ENCODE data around the gene PLEKHG2.
"Not testable (repeated sequence)": the region's sequence is repeated elsewhere in the genome, so short reads cannot be mapped to it uniquely, and the experiment has no call there.

The PLEKHG2 gene

GRCh38 chr19:39446365-39447084 is 34.1 kb downstream of the PLEKHG2 start:
- no peak for DNase-seq

DNA sequence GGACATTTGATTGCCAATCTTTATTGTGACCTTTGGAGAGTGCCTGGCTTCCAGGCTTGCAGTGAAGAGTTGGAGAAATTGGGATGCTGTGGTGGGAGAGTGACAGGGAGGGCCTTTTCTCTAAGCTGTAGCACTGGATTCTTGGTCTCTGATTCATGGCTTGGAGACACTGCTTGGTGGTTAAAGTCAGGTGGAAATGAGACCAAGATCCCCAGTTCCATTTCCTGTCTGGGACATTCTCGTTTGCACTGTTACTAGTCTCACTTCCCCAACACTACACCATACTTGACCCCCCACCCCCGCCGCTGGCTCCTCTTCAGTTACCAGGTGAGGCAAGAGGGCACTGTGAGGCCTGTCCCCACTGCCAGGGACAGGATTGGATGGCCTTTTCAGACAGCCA is 35.8 kb downstream of the PLEKHG2 start:
- no peak for DNase-seq

DNA sequence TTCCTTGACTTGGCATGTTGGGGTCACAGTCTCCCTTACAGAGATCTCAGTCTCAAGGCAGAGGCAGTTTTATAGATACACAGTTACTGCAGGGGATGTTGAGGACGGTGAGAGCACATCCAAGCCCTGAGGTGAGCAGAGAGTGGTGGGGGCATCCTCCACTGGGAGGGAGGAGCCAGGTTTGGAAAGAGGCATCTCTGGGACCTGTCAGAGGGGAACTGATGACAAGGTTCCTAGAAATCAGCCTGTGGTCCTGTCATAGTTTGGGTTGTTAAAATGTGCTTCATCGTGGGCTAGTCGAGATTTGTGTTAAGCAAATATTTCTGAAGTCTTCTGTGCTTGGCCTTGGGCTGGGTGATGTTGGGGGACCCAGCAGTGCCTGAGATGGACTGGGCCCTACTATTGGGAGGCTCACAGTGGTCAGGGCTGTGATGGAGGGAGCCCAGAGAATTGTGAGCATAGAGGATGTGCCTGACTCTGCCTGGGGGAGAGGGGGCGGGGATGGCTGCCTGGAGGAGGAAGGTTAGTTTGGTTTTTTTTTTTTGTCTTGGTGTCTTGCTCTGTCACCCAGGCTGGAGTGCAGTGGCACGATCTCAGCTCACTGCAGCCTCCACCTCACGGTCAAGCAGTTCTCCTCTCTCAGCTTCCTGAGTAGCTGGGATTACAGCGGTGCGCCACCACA is 36.8 kb downstream of the PLEKHG2 start:
- no peak for DNase-seq

DNA sequence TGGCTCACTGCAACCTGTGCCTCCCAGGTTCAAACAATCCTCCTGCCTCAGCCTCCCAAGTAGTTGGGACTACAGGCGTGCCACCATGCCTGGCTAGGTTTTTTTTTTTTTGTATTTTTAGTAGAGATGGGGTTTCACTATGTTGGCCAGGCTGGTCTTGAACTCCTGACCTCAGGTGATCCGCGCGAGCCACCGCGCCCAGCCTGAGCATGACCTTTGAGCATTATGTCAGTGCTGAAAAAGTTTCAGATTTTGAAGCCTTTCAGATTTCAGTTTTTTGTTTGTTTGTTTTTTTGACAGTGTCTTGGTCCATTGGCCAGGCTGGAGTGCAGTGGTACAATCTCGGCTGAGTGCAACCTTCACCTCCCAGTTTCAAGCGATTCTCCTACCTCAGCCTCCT is 38.8 kb downstream of the PLEKHG2 start:
- not testable (repeated sequence) for DNase-seq

DNA sequence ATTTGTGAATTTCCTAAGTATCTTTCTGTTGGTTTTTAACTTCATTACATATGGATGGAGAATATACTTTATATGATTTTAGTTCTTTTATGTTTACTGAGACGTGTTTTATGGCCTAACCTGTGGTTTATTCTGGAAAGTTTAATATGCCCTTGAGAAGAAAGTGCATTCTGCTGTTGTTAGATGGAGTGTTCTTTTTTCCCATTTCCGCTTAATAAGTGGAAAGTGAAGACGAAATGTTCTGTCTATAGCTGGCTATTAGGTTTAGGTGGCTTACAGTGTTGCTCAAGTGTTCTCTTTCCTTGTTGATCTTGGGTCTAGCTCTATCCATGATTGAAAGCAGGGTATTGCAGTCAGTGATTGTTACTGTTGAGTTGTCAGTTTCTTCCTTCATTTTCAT is 50.9 kb downstream of the PLEKHG2 start:
- no peak for DNase-seq

GRCh38 chr19:39465956-39466747 is 53.7 kb downstream of the PLEKHG2 start:
- no peak for DNase-seq

GRCh38 chr19:39467941-39468340 is 55.5 kb downstream of the PLEKHG2 start:
- no peak for DNase-seq

GRCh38 chr19:39469036-39469435 is 56.6 kb downstream of the PLEKHG2 start:
- DNase-seq = no peak

GRCh38 chr19:39469567-39469966 is 57.1 kb downstream of the PLEKHG2 start:
- DNase-seq = no peak

GRCh38 chr19:39470724-39471339 is 58.4 kb downstream of the PLEKHG2 start:
- DNase-seq = no peak

DNA sequence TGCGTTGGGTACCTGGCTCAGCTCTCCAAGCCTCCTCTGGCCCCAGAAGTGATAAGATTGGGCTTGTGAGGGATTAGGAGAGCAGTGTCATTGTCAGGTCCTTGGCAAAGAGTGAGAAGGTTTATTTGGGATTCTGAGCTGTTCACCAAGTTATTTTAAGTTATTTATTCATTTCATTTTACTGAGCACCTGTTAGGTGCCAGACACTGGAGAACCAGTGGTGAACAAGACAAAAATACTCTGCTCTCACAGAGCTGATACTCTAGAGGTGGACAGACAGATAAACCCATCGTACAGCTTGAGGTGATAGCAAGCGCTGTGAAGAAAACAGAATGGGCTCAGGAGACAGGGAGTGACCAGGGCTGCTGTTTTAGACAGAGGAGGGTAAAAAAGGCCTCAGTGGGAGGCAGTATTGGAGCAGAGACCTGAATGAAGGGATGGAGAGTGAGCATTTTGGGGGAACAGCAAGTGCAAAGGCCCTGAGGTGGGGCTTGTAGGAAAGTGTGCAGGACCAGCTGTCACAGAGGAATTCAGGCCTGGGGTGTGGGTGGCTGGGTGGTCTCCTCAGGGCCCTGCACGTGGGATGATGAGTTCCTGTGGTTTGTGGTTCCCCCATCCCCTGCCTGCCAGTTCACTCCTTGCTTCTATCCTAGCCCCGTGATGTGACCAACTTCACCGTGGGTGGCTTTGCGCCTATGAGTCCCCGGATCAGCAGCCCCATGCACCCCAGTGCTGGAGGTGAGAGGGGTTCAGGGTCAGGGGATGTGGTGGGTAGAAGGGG is 59.5 kb downstream of the PLEKHG2 start:
- DNase-seq = no peak

- DNase-seq = no peak
Observed at GRCh38 chr19:39472746-39473442, 60.4 kb downstream of the PLEKHG2 start.

DNA sequence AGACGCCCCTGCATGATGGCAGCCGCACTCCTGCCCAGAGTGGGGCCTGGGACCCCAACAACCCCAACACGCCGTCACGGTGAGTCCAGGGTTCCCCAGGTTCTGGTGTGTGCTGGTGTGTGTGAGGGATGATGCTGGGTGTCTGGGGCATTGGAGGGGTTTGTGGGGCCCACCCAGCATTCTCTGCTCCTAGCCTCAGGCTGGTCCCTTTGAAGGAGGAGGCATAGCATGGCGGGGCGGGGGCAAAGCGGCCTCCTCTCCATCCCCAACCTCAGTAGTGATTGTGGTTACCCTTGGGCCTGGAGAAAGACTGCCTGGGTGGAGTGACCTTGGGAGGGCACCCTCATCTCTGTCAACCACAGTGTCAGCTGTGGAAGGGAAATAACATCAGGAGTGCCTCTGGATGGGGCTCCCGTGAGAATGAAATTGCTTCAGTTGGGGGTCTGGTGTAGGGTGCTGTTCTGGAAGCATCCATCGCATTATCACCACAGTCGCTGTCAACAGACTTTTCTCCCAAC is 61.0 kb downstream of the PLEKHG2 start:
- no peak for DNase-seq

GRCh38 chr19:39474139-39474620 is 61.7 kb downstream of the PLEKHG2 start:
- peak; percentile 13 for DNase-seq

DNA sequence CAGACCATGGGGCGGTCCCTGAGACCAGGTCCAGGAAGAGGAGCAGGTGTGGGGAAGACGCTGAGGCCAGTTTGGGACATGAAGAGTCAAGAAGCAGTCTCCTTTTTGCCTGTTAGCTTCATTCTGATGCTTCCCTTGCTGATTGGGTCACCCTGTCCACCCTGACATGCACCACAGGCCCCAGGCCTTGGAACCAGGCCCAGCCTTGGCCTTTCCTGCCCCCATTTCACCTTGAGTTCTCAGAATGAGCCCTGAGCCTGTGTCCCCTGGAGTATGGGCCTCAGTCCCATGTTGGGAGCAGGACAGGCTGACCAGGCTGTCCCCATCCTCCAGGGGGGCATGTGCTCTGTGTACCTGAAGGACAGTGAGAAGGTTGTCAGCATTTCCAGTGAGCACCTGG is 63.3 kb downstream of the PLEKHG2 start:
- no peak for DNase-seq
